ENCODE measurements around the gene KRTAP10-7. TPM values are rescaled to one million over a fixed set of nuclear protein-coding genes. Genes with fewer than 3 reads are reported as not detected.

KRTAP10-7 gene
- total and polyA plus RNA-seq, 2 experiments from 2014 or later, result not detected

- no peak overlapping the region for H2AFZ ChIP-seq
- DNase-seq (ENCODE audit: low spot score) (no peak), ATAC-seq (peak; percentile 12; the same call in 1 of the 3 replicates)
- H3K27me3 ChIP-seq (ENCODE audit: insufficient read depth), result no peaks in the 10 kb centered on the region
- TF ChIP-seq JUNB (IDR thresholded peaks at IDR 0.05; ENCODE audit: unreplicated experiment), result no peak
- TF ChIP-seq, protein P1, sequence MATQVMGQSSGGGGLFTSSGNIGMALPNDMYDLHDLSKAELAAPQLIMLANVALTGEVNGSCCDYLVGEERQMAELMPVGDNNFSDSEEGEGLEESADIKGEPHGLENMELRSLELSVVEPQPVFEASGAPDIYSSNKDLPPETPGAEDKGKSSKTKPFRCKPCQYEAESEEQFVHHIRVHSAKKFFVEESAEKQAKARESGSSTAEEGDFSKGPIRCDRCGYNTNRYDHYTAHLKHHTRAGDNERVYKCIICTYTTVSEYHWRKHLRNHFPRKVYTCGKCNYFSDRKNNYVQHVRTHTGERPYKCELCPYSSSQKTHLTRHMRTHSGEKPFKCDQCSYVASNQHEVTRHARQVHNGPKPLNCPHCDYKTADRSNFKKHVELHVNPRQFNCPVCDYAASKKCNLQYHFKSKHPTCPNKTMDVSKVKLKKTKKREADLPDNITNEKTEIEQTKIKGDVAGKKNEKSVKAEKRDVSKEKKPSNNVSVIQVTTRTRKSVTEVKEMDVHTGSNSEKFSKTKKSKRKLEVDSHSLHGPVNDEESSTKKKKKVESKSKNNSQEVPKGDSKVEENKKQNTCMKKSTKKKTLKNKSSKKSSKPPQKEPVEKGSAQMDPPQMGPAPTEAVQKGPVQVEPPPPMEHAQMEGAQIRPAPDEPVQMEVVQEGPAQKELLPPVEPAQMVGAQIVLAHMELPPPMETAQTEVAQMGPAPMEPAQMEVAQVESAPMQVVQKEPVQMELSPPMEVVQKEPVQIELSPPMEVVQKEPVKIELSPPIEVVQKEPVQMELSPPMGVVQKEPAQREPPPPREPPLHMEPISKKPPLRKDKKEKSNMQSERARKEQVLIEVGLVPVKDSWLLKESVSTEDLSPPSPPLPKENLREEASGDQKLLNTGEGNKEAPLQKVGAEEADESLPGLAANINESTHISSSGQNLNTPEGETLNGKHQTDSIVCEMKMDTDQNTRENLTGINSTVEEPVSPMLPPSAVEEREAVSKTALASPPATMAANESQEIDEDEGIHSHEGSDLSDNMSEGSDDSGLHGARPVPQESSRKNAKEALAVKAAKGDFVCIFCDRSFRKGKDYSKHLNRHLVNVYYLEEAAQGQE (IDR thresholded peaks at IDR 0.05; ENCODE audit: unreplicated experiment), result no peak
- TF ChIP-seq STAT1 (IDR thresholded peaks at IDR 0.05; ENCODE audit: unreplicated experiment), result no peak
- TF ChIP-seq CREB1 (CRISPR knock-in tag; IDR thresholded peaks at IDR 0.05; ENCODE audit: low read depth), result no peak
- no peak for TF ChIP-seq EZH2 (IDR thresholded peaks at IDR 0.05; ENCODE audit: low read depth, unreplicated experiment)
- no peak for TF ChIP-seq ETS1 (IDR thresholded peaks at IDR 0.05)
- H3K4me2 ChIP-seq, result no peak overlapping the region
- H3K4me1 ChIP-seq (ENCODE audit: insufficient read depth), result no peaks in the 10 kb centered on the region
- Mint-ChIP-seq H3K9me3 (peaks cover 20% of the 10 kb centered on the region), H3K27me3 (ENCODE audit: insufficient read depth, low read depth, poor library complexity) (peaks cover 9% of the 10 kb centered on the region), H3K4me1 (peaks cover 10% of the 10 kb centered on the region), H3K4me3 (no peak overlapping the region), H3K27ac (no peak overlapping the region), H3K36me3 (ENCODE audit: low read depth) (peaks cover 8% of the 10 kb centered on the region; the same call in 2 of the 3 replicates)
- no peak overlapping the region for H3K27ac ChIP-seq (ENCODE audit: low read depth)
- no peaks in the 10 kb centered on the region for H3K9me2 ChIP-seq (ENCODE audit: insufficient read depth)
- no peaks in the 10 kb centered on the region for H3K79me2 ChIP-seq (replicated peaks; ENCODE audit: insufficient read depth)
- H3K36me3 ChIP-seq (ENCODE audit: insufficient read depth), result no peaks in the 10 kb centered on the region
- H3F3A ChIP-seq (replicated peaks; ENCODE audit: low read depth), result no peaks in the 10 kb centered on the region
- no peak overlapping the region for H3K4me3 ChIP-seq
- H4K20me1 ChIP-seq (replicated peaks; ENCODE audit: insufficient read depth), result no peaks in the 10 kb centered on the region
Observed at GRCh38 chr21:44648557-44649311, 48.3 kb downstream of the KRTAP10-7 start.

- no peaks in the 10 kb centered on the region for H3K4me1 ChIP-seq (ENCODE audit: insufficient read depth)
- no peaks in the 10 kb centered on the region for H3K9me2 ChIP-seq (ENCODE audit: insufficient read depth)
- no peaks in the 10 kb centered on the region for H3K27me3 ChIP-seq (ENCODE audit: insufficient read depth)
- peaks cover 10% of the 10 kb centered on the region for H3K4me1 Mint-ChIP-seq
- H2AFZ ChIP-seq, result no peak overlapping the region
- DNase-seq (ENCODE audit: low spot score) (no peak), ATAC-seq (no peak)
- H3K4me3 ChIP-seq, result no peak overlapping the region
- no peak overlapping the region for H3K27ac ChIP-seq (ENCODE audit: low read depth)
- H3K36me3 Mint-ChIP-seq (ENCODE audit: low read depth), result peaks cover 6% of the 10 kb centered on the region; the same call in 2 of the 3 replicates
- no peak overlapping the region for H3K4me2 ChIP-seq
- H3K36me3 ChIP-seq (ENCODE audit: insufficient read depth), result no peaks in the 10 kb centered on the region
- H3K79me2 ChIP-seq (replicated peaks; ENCODE audit: insufficient read depth), result no peaks in the 10 kb centered on the region
- peaks cover 13% of the 10 kb centered on the region for H3K9me3 Mint-ChIP-seq
- no peaks in the 10 kb centered on the region for H4K20me1 ChIP-seq (replicated peaks; ENCODE audit: insufficient read depth)
- H3F3A ChIP-seq (replicated peaks; ENCODE audit: low read depth), result no peaks in the 10 kb centered on the region
- peaks cover 9% of the 10 kb centered on the region for H3K27me3 Mint-ChIP-seq (ENCODE audit: insufficient read depth, low read depth, poor library complexity)
- TF ChIP-seq, protein P2, sequence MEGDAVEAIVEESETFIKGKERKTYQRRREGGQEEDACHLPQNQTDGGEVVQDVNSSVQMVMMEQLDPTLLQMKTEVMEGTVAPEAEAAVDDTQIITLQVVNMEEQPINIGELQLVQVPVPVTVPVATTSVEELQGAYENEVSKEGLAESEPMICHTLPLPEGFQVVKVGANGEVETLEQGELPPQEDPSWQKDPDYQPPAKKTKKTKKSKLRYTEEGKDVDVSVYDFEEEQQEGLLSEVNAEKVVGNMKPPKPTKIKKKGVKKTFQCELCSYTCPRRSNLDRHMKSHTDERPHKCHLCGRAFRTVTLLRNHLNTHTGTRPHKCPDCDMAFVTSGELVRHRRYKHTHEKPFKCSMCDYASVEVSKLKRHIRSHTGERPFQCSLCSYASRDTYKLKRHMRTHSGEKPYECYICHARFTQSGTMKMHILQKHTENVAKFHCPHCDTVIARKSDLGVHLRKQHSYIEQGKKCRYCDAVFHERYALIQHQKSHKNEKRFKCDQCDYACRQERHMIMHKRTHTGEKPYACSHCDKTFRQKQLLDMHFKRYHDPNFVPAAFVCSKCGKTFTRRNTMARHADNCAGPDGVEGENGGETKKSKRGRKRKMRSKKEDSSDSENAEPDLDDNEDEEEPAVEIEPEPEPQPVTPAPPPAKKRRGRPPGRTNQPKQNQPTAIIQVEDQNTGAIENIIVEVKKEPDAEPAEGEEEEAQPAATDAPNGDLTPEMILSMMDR (conservative IDR thresholded peaks at IDR 0.05; ENCODE audit: low read depth in 2 of 2), result 0 out of 4 replicates have a peak, but pooled peaks of 1 of the 2 experiments have one; percentile 4
- no peak for TF ChIP-seq CREB1 (CRISPR knock-in tag; IDR thresholded peaks at IDR 0.05; ENCODE audit: low read depth)
- no peak overlapping the region for H3K27ac Mint-ChIP-seq
- no peak overlapping the region for H3K4me3 Mint-ChIP-seq
Observed at GRCh38 chr21:44649521-44650100, 49.2 kb downstream of the KRTAP10-7 start.
